DND-41 (cell line): ENCODE data around the gene FHAD1.

Source experiments
- ATAC-seq: fragments of 200-7000 bp; cut with Tn5 transposase; 3 replicates; pipeline ENCODE4 v1.9.1; 2021; ENCODE audit warnings: low read depth; ENCODE audit not compliant: insufficient read depth
- DNase-seq: peaks from one replicate; pipeline ENCODE4 v3.0.0-alpha.2; 2020
- H2AFZ ChIP-seq: 2 replicates; pipeline ENCODE4 v1.6.0; 2012; ENCODE audit warnings: low read depth, low read length
- H3K27ac ChIP-seq: 2 replicates; pipeline ENCODE4 v1.5.1; 2012; ENCODE audit warnings: low read length, inconsistent platforms
- H3K27me3 ChIP-seq: fragments of 200-600 bp; sonication (generic); 2 replicates; pipeline ENCODE4 v1.6.0; 2012; ENCODE audit warnings: low read length, mild to moderate bottlenecking, inconsistent platforms; ENCODE audit not compliant: insufficient read depth, poor library complexity
- H3K36me3 ChIP-seq: 2 replicates; pipeline ENCODE4 v1.5.1; 2012; ENCODE audit warnings: low read length, inconsistent platforms; ENCODE audit not compliant: insufficient read depth
- H3K4me1 ChIP-seq: 2 replicates; pipeline ENCODE4 v1.5.1; 2012; ENCODE audit warnings: mild to moderate bottlenecking, low read length; ENCODE audit not compliant: insufficient read depth
- H3K4me2 ChIP-seq: 2 replicates; pipeline ENCODE4 v1.6.0; 2012; ENCODE audit warnings: mild to moderate bottlenecking, moderate library complexity, low read length, inconsistent platforms; ENCODE audit not compliant: insufficient read depth
- H3K4me3 ChIP-seq, 2 experiments: fragments of 200-600 bp in 1 of 2; shearing (Covaris generic) in 1 of 2; 2 replicates each; pipeline ENCODE4 v1.5.1; 2012 to 2016; ENCODE audit warnings: inconsistent platforms in 2 of 2, low read length in 2 of 2, mild to moderate bottlenecking in 2 of 2, low read depth in 1 of 2, moderate library complexity in 1 of 2
- H3K79me2 ChIP-seq: 2 replicates; pipeline ENCODE4 v1.6.0; 2012; ENCODE audit warnings: low read length, inconsistent platforms; ENCODE audit not compliant: insufficient read depth
- H3K9ac ChIP-seq: 2 replicates; pipeline ENCODE4 v1.6.0; 2012; ENCODE audit warnings: low read depth, mild to moderate bottlenecking, inconsistent platforms, low read length, moderate library complexity
- H3K9me3 ChIP-seq: 2 replicates; pipeline ENCODE4 v1.5.1; 2012; ENCODE audit warnings: low read length, moderate library complexity, mild to moderate bottlenecking, inconsistent platforms; ENCODE audit not compliant: insufficient read depth, severe bottlenecking
- H4K20me1 ChIP-seq: 2 replicates; pipeline ENCODE4 v1.6.0; 2012; ENCODE audit warnings: low read length; ENCODE audit not compliant: insufficient read depth
- EZH2 ChIP-seq: IDR thresholded peaks from 3 replicates; pipeline ENCODE4 v1.6.1; 2012; ENCODE audit warnings: borderline replicate concordance, low read depth, mild to moderate bottlenecking, moderate library complexity, low read length, inconsistent platforms; ENCODE audit not compliant: severe bottlenecking
- TF ChIP-seq, protein P1 (sequence below): IDR thresholded peaks from 2 replicates; pipeline ENCODE4 v1.5.1; 2012; ENCODE audit warnings: borderline replicate concordance, low read length, moderate library complexity, mild to moderate bottlenecking; ENCODE audit not compliant: poor library complexity, severe bottlenecking; ENCODE audit errors: extremely low read depth

FHAD1 gene

GRCh38 chr1:15331180-15331579, 84.2 kb downstream of the FHAD1 start:
- ATAC-seq (no peak), DNase-seq (no peak)
- Histone ChIP-seq H3K4me3 (no peak overlapping the region), H3K9ac (no peak overlapping the region), H3K79me2 (no peaks in the 10 kb centered on the region), H3K4me2 (no peak overlapping the region), H3K9me3 (no peaks in the 10 kb centered on the region), H3K36me3 (no peaks in the 10 kb centered on the region), H4K20me1 (no peaks in the 10 kb centered on the region), H3K27me3 (peaks cover 3% of the 10 kb centered on the region), H2AFZ (no peak overlapping the region), H3K27ac (no peak overlapping the region), H3K4me1 (no peaks in the 10 kb centered on the region)
- no peak for TF ChIP-seq EZH2
- TF ChIP-seq, protein P1, sequence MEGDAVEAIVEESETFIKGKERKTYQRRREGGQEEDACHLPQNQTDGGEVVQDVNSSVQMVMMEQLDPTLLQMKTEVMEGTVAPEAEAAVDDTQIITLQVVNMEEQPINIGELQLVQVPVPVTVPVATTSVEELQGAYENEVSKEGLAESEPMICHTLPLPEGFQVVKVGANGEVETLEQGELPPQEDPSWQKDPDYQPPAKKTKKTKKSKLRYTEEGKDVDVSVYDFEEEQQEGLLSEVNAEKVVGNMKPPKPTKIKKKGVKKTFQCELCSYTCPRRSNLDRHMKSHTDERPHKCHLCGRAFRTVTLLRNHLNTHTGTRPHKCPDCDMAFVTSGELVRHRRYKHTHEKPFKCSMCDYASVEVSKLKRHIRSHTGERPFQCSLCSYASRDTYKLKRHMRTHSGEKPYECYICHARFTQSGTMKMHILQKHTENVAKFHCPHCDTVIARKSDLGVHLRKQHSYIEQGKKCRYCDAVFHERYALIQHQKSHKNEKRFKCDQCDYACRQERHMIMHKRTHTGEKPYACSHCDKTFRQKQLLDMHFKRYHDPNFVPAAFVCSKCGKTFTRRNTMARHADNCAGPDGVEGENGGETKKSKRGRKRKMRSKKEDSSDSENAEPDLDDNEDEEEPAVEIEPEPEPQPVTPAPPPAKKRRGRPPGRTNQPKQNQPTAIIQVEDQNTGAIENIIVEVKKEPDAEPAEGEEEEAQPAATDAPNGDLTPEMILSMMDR = no peak

DNA sequence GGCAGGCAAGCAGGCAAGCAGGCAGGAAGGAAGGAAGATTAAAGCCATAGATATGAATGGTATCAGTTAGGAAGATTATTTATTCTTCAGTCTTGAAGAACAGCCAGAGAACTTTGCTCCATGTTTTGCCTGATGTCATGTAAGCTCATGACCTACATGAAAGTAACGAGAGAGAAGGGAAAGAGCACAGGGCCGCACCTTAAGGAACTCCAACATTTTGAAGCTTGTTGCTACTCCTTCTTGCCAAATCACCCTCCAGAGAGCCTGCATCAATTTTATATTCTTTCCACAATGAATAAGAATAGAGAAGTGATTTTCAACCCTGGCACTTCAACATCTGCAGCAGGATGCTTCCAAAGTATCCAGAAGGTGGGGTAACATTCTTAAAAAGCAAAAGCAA, 84.7 kb downstream of the FHAD1 start:
- no peak overlapping the region for H3K27ac ChIP-seq
- H3K4me3 ChIP-seq = no peak overlapping the region
- no peaks in the 10 kb centered on the region for H3K79me2 ChIP-seq
- DNase-seq (no peak), ATAC-seq (no peak)
- peaks cover 3% of the 10 kb centered on the region for H3K27me3 ChIP-seq
- H2AFZ ChIP-seq = no peak overlapping the region
- H3K4me2 ChIP-seq = no peak overlapping the region
- TF ChIP-seq, protein P1 = no peak
- no peak for TF ChIP-seq EZH2
- no peaks in the 10 kb centered on the region for H3K4me1 ChIP-seq
- H3K9me3 ChIP-seq = no peaks in the 10 kb centered on the region
- no peaks in the 10 kb centered on the region for H4K20me1 ChIP-seq
- H3K9ac ChIP-seq = no peak overlapping the region
- no peaks in the 10 kb centered on the region for H3K36me3 ChIP-seq

- Histone ChIP-seq H3K9ac (no peak overlapping the region), H3K27ac (no peak overlapping the region), H4K20me1 (no peaks in the 10 kb centered on the region), H3K4me2 (no peak overlapping the region), H3K36me3 (no peaks in the 10 kb centered on the region), H3K4me1 (no peaks in the 10 kb centered on the region), H3K9me3 (no peaks in the 10 kb centered on the region), H2AFZ (no peak overlapping the region), H3K27me3 (peaks cover 3% of the 10 kb centered on the region), H3K79me2 (no peaks in the 10 kb centered on the region), H3K4me3 (no peak overlapping the region)
- ATAC-seq (no peak), DNase-seq (no peak)
- no peak for TF ChIP-seq EZH2
- TF ChIP-seq, protein P1 = no peak
These were observed 85.5 kb downstream of the FHAD1 start for GRCh38 chr1:15332525-15332924.
